T-helper 9 cell (primary cell): Measurements from ENCODE around the gene TM9SF3.

Experiments
- DNase-seq: peaks from one replicate; pipeline ENCODE4 v3.0.0-alpha.2; 2020

Gene TM9SF3

DNA sequence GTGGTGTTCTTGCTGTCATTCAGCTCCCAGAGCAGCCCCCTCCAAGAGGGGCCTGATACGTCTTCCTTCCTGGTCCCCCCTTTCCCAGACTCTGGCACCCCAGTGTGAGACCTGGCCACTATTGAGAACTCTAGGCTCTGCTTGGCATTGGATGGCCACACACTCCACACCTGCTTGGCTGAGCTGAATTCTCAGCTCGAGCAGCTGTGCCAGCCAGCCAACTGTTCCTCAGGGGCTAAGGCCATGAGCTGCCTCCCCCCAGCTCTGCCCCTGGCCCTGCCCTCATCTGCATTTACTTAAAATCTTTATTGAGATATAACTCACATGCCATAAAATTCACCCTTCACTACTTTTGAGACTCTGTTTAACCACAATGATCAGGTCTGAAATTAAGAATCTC, 79.8 kb downstream of the TM9SF3 start:
- DNase-seq = no peak

- no peak for DNase-seq
These were observed 81.4 kb downstream of the TM9SF3 start for GRCh38 chr10:96505150-96506136.

- no peak for DNase-seq
These were observed 84.1 kb downstream of the TM9SF3 start for GRCh38 chr10:96502561-96503282.

GRCh38 chr10:96501985-96502384, 84.8 kb downstream of the TM9SF3 start:
- DNase-seq = no peak

GRCh38 chr10:96500519-96500918, 86.3 kb downstream of the TM9SF3 start:
- DNase-seq = no peak

- no peak for DNase-seq
These were observed 86.8 kb downstream of the TM9SF3 start for GRCh38 chr10:96500050-96500449.

- no peak for DNase-seq
These were observed 89.4 kb downstream of the TM9SF3 start for GRCh38 chr10:96497391-96497790.

DNA sequence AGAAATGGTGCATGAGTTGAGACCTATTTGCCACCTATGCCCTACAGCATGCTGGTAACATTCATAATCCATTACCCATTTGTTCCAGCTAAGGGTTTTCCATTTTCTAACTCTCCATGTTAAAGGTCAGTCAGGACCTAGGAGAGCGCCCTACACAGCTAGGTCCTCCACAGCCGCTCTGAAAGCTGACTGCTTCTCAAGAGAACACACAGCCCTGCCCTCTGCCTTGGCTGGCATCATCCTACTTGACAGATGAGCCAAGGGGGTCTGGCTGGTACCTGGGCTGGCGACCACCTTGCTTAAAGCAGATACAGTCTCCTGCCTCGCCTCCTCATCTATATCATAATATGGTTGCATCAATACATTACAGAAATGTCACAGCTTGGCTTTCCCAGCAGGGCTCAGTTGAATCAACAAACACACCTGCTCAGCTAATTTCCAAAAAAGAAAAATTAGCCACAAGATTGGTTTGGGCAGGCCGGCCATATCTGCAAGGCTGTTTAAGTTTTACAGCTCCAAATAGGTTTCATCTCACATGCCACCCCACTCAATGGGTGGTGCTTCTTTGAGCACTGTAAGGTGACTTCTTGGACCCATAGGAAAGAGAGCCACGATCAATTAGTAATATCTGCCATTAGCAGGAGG, 90.4 kb downstream of the TM9SF3 start:
- DNase-seq = no peak

DNA sequence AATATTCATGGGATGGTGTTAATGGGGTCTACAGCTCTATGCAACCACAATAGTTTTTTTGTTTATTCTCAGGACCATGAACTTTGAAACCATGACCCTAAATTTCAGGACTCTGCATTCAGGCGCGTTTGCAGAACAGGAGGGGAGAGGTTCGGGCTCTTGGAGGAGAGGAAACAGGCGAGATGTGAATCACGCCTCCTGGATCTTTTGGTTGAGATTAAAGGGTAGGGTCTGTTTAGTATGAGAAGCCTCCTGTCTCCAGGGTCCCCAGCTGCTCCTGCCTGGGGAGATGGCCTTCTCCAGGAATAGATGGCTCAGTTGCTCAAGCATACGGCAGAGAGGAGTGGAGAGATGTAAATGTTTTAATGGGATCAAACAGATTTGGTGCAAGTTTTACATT, 91.3 kb downstream of the TM9SF3 start:
- DNase-seq = no peak

- no peak for DNase-seq
These were observed 92.1 kb downstream of the TM9SF3 start for GRCh38 chr10:96494694-96495093.

DNA sequence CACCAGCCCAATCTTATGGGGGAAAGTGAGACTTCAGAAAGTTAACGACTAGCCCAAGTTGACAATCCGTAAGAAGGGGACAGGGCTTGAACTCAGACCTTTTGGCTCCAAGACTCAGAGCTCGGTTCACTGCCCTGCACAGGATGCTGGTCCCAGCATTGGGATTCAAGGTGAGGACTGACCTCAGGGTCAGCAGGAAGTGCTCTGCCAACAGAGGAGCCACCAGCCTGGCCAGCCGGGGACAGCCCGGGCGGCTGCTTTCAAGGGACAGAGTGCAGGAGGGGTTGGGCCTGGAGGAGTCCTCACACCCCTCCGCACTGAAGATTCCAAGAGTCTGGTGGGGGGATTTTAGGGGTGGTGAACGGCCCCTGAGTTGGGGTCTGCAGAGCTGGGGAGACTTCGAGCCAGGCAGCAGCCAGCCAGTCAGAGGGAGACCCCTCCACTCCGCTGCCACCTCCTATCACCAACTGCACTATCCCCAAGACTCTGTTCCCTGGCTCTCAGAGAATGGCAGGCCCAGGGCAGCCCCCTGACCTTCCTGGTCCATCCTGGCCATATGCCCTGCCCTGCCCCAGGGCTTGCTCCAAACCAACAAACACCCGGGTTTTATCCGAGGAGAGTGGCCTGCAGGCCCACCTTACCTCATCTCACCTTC, 92.8 kb downstream of the TM9SF3 start:
- no peak for DNase-seq

- DNase-seq = no peak
These were observed 93.6 kb downstream of the TM9SF3 start for GRCh38 chr10:96493254-96493653.

DNA sequence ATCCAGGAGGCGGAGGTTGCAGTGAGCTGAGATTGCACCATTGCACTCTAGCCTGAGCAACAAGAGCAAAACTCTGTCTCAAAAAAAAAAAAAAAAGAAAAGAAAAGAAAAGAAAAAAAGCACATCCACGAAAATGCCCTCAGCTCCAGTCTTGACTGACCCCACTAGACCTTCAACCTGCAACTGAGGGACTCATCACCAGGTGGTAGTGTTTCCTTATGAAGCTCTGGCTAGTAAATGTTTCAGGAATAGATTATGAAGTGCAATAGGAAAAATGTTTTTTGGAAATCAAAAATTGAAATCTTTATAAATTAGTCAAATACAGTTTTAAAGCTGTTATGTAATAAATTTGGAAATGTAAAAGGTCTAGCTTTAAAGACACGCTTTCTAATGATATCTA, 95.5 kb downstream of the TM9SF3 start:
- no peak for DNase-seq

DNA sequence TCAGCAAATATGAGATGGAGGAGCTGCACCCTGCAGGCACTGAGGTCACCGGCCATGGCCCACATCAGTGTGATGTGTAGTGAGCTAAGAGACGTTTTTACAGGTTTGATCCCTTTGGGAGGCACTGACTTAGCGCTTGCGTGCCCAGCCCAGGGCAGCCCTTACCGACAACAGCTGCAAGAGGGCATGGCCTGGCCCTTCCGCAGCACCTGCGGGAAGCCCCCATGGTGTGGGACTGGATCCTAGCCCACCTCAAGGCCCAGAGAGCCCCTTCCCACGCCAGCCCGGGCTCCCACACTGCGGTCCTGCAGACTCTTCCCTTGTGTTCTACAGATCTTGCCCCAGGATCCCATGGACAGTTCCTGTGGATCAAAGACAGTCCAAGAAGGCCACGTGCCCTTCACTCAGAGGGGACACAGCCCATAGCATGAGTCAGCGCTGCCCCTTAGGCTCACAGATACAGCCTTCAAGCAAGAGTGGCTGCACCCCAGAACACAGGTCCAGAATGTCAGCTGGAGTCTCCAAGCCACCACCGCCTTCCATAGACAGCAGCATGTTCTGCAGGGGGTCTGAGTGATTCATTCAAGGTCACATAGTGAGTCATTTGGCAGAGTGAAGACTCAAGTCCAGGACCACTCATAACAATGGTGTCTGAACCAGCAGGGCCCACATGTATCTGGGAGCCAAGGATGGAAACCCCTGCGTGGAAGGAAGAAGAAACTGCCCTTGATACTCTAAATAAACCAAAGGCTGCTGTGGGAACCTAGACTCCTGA, 98.5 kb downstream of the TM9SF3 start:
- no peak for DNase-seq

GRCh38 chr10:96482815-96483588, 103.8 kb downstream of the TM9SF3 start:
- no peak for DNase-seq

DNA sequence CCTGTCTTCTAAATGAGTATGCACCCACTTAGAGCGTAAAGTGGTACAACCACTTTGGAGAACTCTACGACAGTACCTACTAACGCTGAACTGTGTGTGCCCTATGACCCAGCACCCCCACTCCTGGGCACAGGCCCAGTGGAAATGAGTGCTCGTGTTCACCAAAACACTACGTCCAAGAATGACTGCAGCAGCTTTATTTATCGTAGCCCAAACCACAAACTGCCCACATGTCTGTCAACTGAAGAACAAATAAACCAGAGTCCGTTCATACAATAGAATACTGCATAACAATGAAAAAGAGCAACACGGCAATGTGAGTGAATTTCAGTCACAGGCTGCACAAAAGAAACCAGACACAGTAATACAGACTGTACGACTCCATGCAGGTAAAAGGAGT, 108.5 kb downstream of the TM9SF3 start:
- DNase-seq = no peak

DNA sequence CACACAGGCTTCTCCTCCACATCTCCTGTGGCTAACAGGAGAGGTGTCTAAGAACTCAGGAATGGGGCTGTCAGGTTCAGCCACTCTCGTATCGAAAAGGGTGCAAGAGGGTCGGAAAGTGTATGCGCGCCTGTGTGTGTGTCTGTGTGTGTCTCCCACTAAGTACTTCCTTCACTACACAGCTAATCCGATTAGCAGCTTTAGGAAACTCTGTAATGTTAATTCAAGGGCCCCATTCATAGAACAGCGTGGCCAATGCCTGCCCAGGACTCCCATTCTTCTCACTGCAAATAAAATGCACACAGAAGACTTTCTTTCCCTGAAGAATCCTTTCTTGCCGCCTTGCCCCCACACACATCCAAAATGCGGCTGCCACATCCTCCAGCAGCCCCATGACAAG, 112.9 kb downstream of the TM9SF3 start:
- DNase-seq = no peak

- DNase-seq = no peak
These were observed 116.6 kb downstream of the TM9SF3 start for GRCh38 chr10:96470116-96470743.

- no peak for DNase-seq
These were observed 118.0 kb downstream of the TM9SF3 start for GRCh38 chr10:96468845-96469244.
